ENCODE results near the gene ABHD17C.
"Not testable (repeated sequence)": the region's sequence is repeated elsewhere in the genome, so short reads cannot be mapped to it uniquely, and the experiment has no call there.

Gene ABHD17C

DNA sequence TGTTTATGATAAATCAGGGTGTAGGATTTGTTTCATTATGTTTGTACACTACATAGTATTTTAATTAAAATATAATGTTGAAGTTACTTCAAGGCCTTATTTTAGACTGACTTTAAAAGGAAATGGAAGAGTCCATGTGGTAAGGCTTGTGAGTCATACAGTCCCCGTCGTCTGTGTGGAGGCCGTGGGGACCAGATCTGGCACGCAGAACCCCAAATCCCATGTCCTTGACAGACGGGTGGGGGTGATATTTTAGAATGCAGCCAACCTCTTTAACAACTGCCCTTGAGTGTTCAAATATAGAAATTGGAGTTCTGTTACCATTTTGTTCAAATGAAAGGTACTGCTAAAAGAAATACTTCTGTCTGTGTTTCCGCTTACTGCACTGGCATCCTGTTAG lies 35.8 kb downstream of the ABHD17C start:
- no peak for DNase-seq (ENCODE audit: low read depth)

GRCh38 chr15:80732167-80732566 lies 37.1 kb downstream of the ABHD17C start:
- no peak for DNase-seq (ENCODE audit: low read depth)

DNA sequence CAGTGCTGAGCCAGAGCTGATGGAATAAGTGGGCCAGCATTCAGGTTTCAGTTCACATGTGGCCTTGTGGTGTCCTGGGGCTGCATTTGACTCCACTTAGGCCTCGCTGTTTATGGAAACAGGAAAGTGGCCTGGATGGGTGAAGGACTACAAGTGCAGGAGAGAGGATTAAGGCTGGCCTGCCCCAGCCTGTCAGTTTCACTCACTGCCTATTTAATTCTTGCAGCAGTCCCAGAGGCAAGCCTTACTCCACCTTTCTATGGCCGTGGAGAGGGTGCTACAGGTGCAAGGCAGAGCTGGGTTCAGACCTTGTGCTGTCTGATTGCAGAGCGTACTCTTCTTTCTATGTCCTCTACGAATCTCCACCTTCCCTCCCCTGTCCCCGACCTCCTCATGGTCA lies 37.7 kb downstream of the ABHD17C start:
- DNase-seq (ENCODE audit: low read depth): no peak

- no peak for DNase-seq (ENCODE audit: low read depth)
Observed at GRCh38 chr15:80733460-80733859, 38.4 kb downstream of the ABHD17C start.

- no peak for DNase-seq (ENCODE audit: low read depth)
Observed at GRCh38 chr15:80735344-80735743, 40.2 kb downstream of the ABHD17C start.

DNA sequence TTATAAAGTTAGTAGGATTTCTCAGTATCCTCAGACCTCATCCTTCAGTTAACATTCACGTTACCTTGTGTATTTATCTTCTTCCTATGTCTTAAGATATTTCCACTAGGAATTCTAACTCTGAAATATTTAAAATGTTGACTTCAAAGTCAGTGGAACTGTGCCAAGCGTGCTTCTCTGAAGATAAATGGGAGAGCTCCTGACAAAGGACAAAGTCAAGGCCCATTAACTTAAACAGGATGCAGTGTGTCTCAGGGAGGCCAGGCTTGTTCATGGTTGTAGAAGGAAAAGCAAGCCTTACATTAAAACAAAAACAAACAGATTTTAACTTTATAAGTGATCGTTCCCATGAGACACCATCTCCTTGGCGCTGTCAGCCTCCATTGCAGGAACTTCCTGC lies 41.5 kb downstream of the ABHD17C start:
- no peak for DNase-seq (ENCODE audit: low read depth)

DNA sequence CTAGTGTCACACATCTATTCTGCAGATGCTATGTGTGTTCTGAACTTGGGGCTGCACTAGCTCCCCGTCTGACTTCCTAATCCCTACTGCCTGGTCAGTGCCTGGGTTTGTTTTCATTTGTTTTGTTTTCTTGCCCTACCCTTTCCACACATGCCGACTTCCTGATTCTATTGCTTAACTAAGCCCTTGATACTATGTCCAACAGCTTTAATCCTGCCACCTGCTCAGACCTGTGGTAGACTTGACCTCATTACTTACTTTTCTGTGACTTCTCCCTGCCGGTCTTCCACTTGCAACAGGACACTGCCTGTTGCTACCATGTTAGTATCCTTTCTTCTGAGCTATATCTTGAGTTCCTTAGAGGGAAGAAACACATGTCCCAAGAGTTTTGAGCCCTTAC lies 44.8 kb downstream of the ABHD17C start:
- DNase-seq (ENCODE audit: low read depth): no peak

DNA sequence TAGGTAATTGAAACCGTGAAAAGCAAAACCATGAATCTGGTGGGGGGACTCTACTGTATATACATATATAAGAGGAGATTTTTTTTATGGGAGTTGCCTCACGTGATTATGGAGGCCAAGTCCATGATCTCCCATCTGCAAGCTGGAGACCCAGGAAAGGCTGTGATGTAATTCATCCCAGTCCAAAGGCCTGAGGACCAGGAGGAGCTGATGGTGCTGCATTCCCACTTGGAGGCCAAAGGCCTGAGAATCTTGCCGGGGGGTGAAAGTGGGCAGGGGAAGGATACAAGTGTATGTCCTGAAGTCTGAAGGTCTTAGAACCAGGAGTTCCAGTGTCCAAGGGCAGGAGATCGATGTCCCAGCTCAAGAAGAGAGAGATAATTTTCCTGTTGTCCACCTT lies 47.0 kb downstream of the ABHD17C start:
- DNase-seq (ENCODE audit: low read depth): no peak

DNA sequence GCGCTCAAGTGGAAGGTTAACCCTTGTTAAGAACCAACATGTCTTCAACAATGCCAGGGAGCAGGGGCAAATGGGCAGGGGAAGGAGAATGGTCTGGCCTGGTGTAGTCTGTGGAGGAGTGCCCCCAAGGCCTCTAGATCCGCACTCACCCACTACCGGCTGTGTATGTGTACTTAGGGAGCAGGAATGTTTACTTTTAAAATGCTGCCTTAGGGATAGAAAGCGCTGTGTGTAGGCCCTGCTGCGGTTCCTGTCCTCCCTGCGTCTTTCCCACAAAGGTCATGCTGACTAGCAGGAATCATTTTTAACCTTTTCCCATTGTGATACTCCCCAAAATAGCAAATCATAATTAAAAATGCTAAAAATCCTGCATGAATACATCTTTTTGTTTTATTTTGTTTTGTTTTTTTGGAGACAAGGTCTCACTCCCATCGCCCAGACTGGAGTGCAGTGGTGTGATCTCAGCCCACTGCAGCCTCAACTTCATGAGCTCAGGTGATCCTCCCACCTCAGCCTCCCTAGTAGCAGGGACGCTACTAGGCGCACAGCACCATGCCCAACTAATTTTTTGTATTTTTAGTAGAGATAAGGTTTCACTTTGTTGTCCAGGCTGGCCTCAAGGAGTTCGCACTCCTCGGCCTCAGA lies 48.2 kb downstream of the ABHD17C start:
- DNase-seq (ENCODE audit: low read depth): no peak

GRCh38 chr15:80744415-80744814 lies 49.3 kb downstream of the ABHD17C start:
- no peak for DNase-seq (ENCODE audit: low read depth)

DNA sequence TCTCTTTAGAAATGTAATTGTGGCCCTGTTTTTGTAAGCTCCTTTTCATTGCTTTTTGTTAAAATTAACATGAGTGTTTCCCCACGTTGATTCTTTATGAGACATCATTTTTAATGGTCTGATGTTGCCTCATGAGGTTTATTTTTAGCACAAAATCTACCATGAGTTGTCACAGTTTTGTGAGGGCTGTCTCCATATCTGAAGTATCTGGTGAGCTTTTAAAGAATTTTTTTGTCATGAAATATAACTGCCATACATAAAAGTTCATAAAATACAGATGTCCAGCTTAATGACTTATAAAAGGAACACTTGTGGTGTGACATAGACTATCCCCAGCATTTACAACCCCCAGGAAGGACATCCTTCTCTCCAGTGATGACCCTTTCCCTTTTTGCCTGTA lies 49.7 kb downstream of the ABHD17C start:
- DNase-seq (ENCODE audit: low read depth): no peak

- DNase-seq (ENCODE audit: low read depth): no peak
Observed at GRCh38 chr15:80745888-80746287, 50.8 kb downstream of the ABHD17C start.

- no peak for DNase-seq (ENCODE audit: low read depth)
Observed at GRCh38 chr15:80747317-80748053, 52.4 kb downstream of the ABHD17C start.

DNA sequence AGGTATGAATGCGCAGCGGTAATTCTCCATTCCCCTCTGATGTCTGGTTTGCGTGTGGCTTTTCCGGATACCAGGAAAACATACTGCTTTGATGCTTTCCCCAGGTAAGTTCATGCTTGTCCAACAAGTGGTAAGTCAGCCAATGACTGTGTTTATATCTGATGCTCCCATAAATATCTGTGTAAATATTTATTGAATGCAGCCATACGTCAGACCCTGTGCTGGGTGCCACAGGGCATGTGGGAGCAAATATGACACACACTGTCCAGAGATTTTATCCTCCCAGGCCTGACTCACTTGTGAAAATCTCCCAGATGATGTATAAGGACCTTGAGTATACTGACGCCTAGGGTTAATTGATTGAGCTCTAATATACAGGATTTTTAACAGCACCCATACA lies 54.5 kb downstream of the ABHD17C start:
- no peak for DNase-seq (ENCODE audit: low read depth)

- DNase-seq (ENCODE audit: low read depth): no peak
Observed at GRCh38 chr15:80750575-80750974, 55.5 kb downstream of the ABHD17C start.

DNA sequence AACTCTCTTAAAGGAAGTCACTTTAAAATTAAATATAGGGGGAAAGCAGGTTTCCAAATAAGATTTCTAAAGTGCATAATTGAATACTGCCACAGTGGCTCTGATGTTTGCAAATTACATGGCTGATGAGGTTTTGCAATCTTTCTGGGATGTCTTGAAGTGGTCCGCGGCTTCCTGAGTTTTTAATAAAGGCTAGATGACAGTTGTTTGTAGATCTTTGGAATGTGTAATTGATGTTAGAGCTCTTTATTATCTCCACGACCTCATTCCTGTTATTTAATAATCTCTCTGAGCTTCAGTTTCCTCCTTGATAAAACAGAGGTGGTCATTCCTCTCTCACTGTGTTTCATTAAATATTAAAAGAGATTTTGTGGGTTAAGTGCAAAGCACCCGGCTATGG lies 57.1 kb downstream of the ABHD17C start:
- DNase-seq (ENCODE audit: low read depth): no peak

DNA sequence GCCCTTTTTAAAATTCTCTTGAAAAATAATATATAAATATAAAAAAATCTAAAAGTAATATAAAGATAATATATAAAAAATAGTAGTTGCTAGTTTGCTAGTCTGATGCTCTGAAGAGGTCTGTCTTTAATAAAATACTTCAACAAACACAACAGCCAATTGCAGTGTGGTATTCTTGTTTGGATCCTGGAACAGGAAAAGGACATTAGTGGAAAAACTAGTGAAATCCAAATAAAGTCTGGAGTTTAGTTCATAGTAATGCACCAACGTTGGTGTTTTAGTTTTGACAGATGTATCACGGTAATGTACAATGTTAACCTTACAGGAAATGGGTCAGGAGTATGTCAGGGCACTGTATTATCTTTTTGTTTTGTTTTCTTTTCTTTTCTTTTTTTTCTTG lies 58.1 kb downstream of the ABHD17C start:
- DNase-seq (ENCODE audit: low read depth): no peak

DNA sequence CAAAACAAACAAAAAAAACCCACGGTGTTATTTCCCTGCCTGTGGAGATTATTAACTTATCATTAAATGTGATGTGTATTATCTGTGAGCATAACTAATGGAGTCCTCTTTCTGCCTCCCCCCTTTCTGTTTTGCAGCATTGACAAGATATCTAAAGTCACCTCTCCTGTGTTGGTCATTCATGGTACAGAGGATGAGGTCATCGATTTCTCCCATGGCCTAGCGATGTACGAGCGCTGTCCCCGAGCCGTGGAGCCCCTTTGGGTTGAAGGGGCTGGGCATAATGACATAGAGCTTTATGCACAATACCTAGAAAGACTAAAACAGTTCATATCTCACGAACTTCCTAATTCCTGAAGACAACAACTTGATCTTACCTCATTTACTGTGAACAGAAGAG lies 58.9 kb downstream of the ABHD17C start:
- DNase-seq (ENCODE audit: low read depth): no peak

DNA sequence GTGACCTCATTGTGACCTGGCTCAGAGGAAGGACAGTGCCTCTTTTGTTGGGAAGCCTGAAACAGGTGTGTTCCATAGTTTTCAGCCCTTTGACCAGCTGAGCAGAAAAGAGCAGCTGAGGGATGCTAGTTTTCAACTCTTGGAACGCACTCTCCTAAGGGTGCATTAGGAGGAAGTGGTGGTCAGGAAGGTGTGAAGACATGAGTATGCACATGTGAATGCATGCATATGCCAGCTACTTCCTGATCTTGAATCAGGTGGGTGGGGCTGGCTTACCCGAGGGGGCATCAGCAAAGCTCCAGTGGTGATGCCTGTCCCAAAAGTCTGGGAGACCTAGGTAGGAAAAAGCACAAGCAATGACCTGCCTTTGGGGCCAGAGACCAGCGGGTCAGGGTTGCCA lies 60.8 kb downstream of the ABHD17C start:
- no peak for DNase-seq (ENCODE audit: low read depth)

DNA sequence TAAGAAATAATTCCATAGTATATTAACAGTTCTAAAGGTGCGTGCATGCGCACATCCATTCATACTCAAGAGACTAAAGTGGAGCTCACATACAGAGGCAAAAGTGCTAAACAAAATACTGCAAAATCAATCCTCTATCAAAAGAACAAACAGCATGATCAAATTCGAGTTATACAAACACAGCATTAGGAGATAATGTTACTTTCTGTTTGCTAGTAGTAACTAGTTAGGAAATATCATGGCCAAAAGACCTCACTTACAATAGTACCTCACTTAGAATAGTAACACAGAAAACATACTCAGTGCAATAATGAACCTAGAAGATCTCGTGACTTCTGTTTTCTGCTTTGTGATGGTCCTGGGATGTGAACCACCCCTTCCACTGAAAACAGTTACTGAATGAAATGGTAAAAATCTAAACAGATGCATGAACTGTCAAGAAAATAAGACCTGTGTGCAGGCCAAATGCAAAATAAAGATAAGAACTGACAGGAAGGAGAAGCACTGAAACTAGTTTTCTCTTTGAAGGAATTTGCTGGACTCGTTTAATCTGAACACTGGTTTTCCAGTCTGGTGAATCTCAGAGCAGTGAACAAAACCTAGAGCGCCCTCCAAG lies 63.1 kb downstream of the ABHD17C start:
- DNase-seq (ENCODE audit: low read depth): no peak

GRCh38 chr15:80760960-80761359 lies 65.8 kb downstream of the ABHD17C start:
- DNase-seq (ENCODE audit: low read depth): no peak

DNA sequence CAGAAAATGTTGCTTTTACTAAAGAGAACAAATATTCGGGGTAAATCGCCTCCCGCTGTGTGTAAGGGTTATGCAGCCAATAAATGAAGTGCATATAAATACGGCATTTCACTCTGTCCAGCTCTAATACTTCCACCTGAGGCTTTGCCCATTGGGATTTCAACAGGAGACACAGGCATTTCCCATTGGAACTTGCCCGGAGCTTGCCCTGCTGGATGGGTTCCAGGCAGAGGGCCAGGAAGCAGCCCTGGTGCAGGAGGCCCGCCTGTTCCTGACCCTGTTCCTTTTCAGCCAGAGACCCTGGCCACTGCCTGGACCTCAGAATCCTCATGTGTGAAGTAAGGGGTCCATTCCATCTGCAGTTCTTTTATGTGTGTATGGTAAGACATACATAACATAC lies 66.6 kb downstream of the ABHD17C start:
- DNase-seq (ENCODE audit: low read depth): no peak

DNA sequence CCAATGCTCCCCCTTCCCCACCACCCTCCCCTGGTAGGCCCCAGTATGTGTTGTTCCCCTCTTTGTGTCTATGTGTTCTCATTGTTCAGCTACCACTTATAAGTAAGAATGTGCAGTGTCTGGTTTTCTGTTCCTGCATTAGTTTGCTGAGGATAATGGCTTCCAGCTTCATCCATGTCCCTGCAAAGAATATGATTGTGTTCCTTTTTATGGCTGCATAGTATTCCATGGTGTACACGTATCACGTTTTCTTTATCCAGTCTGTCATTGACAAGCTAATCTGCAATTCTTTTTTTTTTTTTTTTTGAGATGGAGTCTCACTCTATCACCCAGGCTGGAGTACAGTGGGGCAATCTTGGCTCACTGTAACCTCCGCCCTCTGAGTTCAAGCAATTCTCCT lies 68.1 kb downstream of the ABHD17C start:
- not testable (repeated sequence) for DNase-seq (ENCODE audit: low read depth)

- no peak for DNase-seq (ENCODE audit: low read depth)
Observed at GRCh38 chr15:80764535-80764934, 69.4 kb downstream of the ABHD17C start.

Data from T-helper 22 cell (primary cell).